Thyroid gland (tissue), 4 donors: Measurements from ENCODE around the gene CALHM2. TPM values are rescaled to one million over a fixed set of nuclear protein-coding genes. Genes with fewer than 3 reads are reported as not detected.

Experiments
- DNase-seq, 2 donors: peaks; one replicate each; pipeline ENCODE4 v3.0.0-alpha.2; 2019
- H3K27ac ChIP-seq, 3 donors: fragments of 200-600 bp; sonication (generic); 1 replicate in 2 of 3; 2 replicates in 1 of 3; pipeline ENCODE4 v1.5.1; 2016 to 2019; ENCODE audit warnings: mild to moderate bottlenecking in 1 of 3, moderate library complexity in 1 of 3
- H3K27me3 ChIP-seq: fragments of 200-600 bp; sonication (generic); one replicate; pipeline ENCODE4 v1.5.1; 2019
- H3K36me3 ChIP-seq, 2 donors: fragments of 200-600 bp; sonication (generic); one replicate each; pipeline ENCODE4 v1.5.1; 2016 to 2019
- H3K4me1 ChIP-seq, 2 donors: fragments of 200-600 bp; sonication (generic); one replicate each; pipeline ENCODE4 v1.5.1; 2017 to 2019
- H3K4me3 ChIP-seq, 3 donors: fragments of 200-600 bp; sonication (generic); replicated peaks in 1 of 3; 1 replicate in 2 of 3; 2 replicates in 1 of 3; pipeline ENCODE4 v1.5.1; 2016; ENCODE audit warnings: mild to moderate bottlenecking in 1 of 3
- H3K9me3 ChIP-seq: fragments of 200-600 bp; sonication (generic); one replicate; pipeline ENCODE4 v1.5.1; 2017
- CTCF ChIP-seq, 6 experiments: fragments of 200-600 bp in 3 of 6; fragments of 450-650 bp in 3 of 6; sonication (generic) in 3 of 6; IDR thresholded peaks; one replicate each; pipeline ENCODE4 v1.5.1; 2016 to 2019; ENCODE audit warnings: antibody characterized with exemption in 6 of 6, mild to moderate bottlenecking in 2 of 6, inconsistent platforms in 1 of 6, moderate library complexity in 1 of 6
- POLR2A ChIP-seq, 2 donors: fragments of 450-650 bp; IDR thresholded peaks; one replicate each; pipeline ENCODE4 v1.6.1; 2017; ENCODE audit warnings: antibody characterized with exemption in 2 of 2, mild to moderate bottlenecking in 2 of 2, moderate library complexity in 1 of 2
- WGBS, 2 donors: methylation state at CpG; one replicate each; pipeline ENCODE4 v1.1.5; 2017; 5-methylcytosine and 5-hydroxymethylcytosine counted together
- intact Hi-C: fragments of 100-400 bp; cut with DNase I; formaldehyde crosslinking; loops from one replicate; pipeline ENCODE4 v1.15.1; 2023
- total RNA-seq, 4 donors: library from RNA; depleted of rRNA; stranded (reverse); fragments of >200 nt; gene quantifications; one replicate each; pipeline ENCODE4 v1.2.3, GENCODE V29; 2016

The CALHM2 gene
- total RNA-seq, 4 donors from 2014 or later: 16.0 to 47.3 (median 32.8) TPM

DNA sequence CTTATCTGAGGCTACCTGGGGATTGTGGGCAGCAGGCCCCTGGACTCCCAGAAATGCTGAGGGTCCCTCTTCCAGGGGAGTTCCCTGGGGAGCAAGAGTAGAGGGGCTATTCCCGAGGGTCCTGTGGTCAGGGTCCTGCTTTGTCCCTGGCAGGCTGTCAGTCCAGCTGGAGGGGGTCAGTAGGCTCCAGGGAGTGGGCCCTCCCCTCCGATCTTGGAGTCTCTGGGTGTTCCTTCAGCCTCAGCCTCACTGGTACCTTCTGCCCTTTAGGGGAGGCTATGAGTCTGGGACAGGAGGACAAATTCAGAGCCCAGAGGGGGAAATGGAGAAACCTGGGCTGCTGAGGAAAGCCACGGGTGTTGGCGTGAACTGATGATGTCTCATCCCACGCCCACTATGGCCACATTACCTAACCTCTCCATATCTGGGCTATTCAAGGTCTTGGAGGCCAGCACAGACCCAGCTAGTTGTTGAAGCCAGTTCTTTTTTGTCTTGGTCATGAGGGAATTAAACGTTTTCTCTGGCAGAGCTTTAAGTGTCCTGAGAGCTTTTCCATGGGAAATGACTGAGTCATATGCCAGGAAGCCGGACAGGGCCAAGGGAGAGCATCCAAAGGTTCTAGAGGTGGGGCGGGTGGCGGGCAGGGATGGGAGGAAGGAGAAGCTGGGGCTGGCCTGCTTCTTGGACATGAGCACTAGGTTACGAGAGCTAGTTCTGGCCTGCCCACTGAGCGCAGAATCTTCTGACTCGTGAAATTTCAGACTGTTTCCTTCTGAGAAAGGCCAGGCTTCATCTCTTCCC, 6.2 kb downstream of the CALHM2 start:
- TF ChIP-seq CTCF (IDR thresholded peaks at IDR 0.05) (no peak), POLR2A (IDR thresholded peaks at IDR 0.05) (no peak)
- Histone ChIP-seq H3K27me3 (no peaks in the 10 kb centered on the region), H3K36me3 (peaks cover 47 to 53% of the 10 kb centered on the region in 2 donors), H3K9me3 (no peaks in the 10 kb centered on the region), H3K4me1 (peaks cover 5 to 36% of the 10 kb centered on the region in 2 donors), H3K4me3 (no peak overlapping the region), H3K27ac (peak overlapping the region; percentile 62 to 85 (median 77))
- intact Hi-C loops: no loop called here
- DNase-seq: peak; percentile 32 to 33
- WGBS, 2 donors: 58 to 78% methylated on average over 11 to 12 of the region's 12 CpGs

DNA sequence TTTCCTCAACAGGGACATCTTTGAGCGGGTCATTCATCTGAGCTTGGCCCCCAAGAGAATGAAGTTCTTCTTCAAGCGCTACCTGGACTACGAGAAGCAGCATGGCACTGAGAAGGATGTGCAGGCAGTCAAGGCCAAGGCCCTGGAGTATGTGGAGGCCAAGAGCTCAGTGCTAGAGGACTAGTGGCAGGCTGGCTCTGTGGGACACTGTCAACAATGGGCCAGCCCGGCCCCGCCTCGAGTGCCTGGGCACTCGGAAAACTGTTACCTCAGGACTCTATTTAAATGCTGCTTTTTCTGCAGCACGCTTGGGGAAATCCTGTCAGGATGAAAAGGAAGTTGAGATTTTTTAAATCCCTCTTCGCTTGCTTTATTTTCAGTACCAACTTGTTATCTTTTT, 6.8 kb downstream of the CALHM2 start:
- intact Hi-C loops: no loop called here
- peaks cover 5 to 36% of the 10 kb centered on the region in 2 donors for H3K4me1 ChIP-seq

DNA sequence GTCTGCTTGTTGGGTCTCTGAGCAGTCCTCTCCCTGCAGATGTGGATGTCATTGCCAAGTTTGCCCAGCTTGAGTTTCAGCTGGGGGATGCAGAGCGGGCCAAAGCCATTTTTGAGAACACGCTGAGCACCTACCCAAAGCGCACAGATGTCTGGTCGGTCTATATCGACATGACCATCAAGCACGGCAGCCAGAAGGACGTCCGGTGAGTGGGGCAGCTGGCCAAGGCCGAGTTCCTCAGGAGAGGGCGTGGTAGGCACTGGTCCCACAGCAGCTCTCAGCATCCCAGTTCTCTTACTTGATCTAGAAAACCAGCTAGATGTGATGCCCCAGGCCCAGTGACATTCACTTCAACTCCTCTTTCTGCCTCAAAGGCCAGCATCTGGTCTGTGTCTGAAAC, 7.7 kb downstream of the CALHM2 start:
- Histone ChIP-seq H3K9me3 (no peaks in the 10 kb centered on the region), H3K4me1 (peaks cover 5 to 34% of the 10 kb centered on the region in 2 donors), H3K27ac (peak overlapping the region in 1 of 3 donors; percentile 62), H3K4me3 (no peak overlapping the region), H3K36me3 (peaks cover 51 to 57% of the 10 kb centered on the region in 2 donors), H3K27me3 (no peaks in the 10 kb centered on the region)
- TF ChIP-seq POLR2A (IDR thresholded peaks at IDR 0.05) (no peak), CTCF (IDR thresholded peaks at IDR 0.05) (no peak)
- DNase-seq: no peak
- WGBS, 2 donors: 82 to 92% methylated on average over 10 of the region's 10 CpGs
- intact Hi-C loops: no loop called here

More for the DNA sequence above, 6.8 kb downstream of the CALHM2 start:
- H3K9me3 ChIP-seq: no peaks in the 10 kb centered on the region
- 86 to 88% methylated on average over 7 to 9 of the region's 9 CpGs for WGBS, 2 donors
- peak overlapping the region; percentile 62 to 85 (median 77) for H3K27ac ChIP-seq
- no peak for DNase-seq
- no peak overlapping the region for H3K4me3 ChIP-seq
- TF ChIP-seq CTCF (IDR thresholded peaks at IDR 0.05): no peak
- no peak for TF ChIP-seq POLR2A (IDR thresholded peaks at IDR 0.05)
- H3K27me3 ChIP-seq: no peaks in the 10 kb centered on the region
- peaks cover 50 to 53% of the 10 kb centered on the region in 2 donors for H3K36me3 ChIP-seq

DNA sequence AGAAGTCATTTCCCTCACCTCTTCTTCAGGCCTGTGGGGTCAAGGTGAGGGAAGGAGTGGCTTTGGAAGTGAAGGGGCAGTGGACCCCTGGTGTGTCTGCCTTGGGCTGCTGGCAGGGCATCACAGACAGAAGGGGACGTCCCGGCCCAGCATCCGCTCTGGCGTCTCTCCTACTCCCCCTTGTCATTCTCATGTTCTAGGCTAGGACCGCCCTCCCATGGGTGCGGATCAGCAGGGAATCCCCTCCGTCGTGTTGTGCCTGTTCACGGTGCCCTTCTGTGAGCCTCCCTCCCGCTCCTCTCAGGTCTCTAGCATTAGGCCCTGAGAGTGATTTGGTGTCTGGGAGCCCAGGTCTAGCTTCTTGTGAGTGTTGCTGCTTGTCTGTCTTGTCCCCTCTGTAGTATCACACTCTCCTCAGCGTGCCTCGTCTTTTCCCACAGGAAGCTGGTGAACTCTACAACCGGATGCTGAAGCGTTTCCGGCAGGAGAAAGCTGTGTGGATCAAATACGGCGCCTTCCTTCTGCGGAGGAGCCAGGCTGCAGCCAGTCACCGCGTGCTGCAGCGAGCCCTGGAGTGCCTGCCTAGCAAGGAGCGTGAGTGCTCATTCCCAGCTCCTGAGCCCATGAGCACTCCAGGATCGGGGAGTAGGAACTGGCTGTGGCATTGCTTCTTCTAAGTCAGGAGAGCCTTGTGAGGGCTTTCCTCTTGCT, 8.5 kb downstream of the CALHM2 start:
- TF ChIP-seq POLR2A (IDR thresholded peaks at IDR 0.05): no peak
- no peak for TF ChIP-seq CTCF (IDR thresholded peaks at IDR 0.05)
- Histone ChIP-seq H3K27me3 (no peaks in the 10 kb centered on the region), H3K9me3 (no peaks in the 10 kb centered on the region), H3K36me3 (peaks cover 53% of the 10 kb centered on the region in 2 donors), H3K27ac (peak overlapping the region in 1 of 3 donors; percentile 24), H3K4me1 (peaks cover 5 to 29% of the 10 kb centered on the region in 2 donors), H3K4me3 (no peak overlapping the region)
- intact Hi-C loops: no loop called here
- no peak for DNase-seq
- WGBS, 2 donors: 81 to 90% methylated on average over 22 to 23 of the region's 23 CpGs
